Smooth muscle cell (in vitro differentiated cells): ENCODE results near the gene PEPD. TPM values are rescaled to one million over a fixed set of nuclear protein-coding genes. Genes with fewer than 3 reads are reported as not detected.
"Not testable (repeated sequence)": the region's sequence is repeated elsewhere in the genome, so short reads cannot be mapped to it uniquely, and the experiment has no call there.

Experiments used
- DNase-seq: peaks from one replicate; lab custom pipeline; 2025; ENCODE audit not compliant: unreplicated experiment; lab: John Stamatoyannopoulos, UW
- H2AFZ ChIP-seq: fragments of 200-600 bp; sonication (generic); 2 replicates; pipeline ENCODE4 v1.6.0; 2016; ENCODE audit warnings: antibody characterized with exemption, low read depth, mild to moderate bottlenecking
- H3F3A ChIP-seq: fragments of 200-600 bp; sonication (generic); 2 replicates; pipeline ENCODE4 v1.6.0; 2017; ENCODE audit warnings: antibody characterized with exemption, low read depth
- H3K27ac ChIP-seq: fragments of 200-600 bp; sonication (generic); 2 replicates; pipeline ENCODE4 v1.5.1; 2016; ENCODE audit warnings: low read depth, mild to moderate bottlenecking
- H3K27me3 ChIP-seq: fragments of 200-600 bp; sonication (generic); 2 replicates; pipeline ENCODE4 v1.6.1; 2016; ENCODE audit warnings: low read depth, mild to moderate bottlenecking
- H3K36me3 ChIP-seq: fragments of 200-600 bp; sonication (generic); 2 replicates; pipeline ENCODE4 v1.5.1; 2016; ENCODE audit warnings: low read depth
- H3K4me1 ChIP-seq: fragments of 200-600 bp; sonication (generic); 2 replicates; pipeline ENCODE4 v1.5.1; 2016; ENCODE audit warnings: low read depth
- H3K4me2 ChIP-seq: fragments of 200-600 bp; sonication (generic); 2 replicates; pipeline ENCODE4 v1.6.0; 2016; ENCODE audit warnings: mild to moderate bottlenecking
- H3K4me3 ChIP-seq: fragments of 200-600 bp; sonication (generic); 2 replicates; pipeline ENCODE4 v1.5.1; 2016; ENCODE audit warnings: mild to moderate bottlenecking
- H3K79me2 ChIP-seq: fragments of 200-600 bp; sonication (generic); 2 replicates; pipeline ENCODE4 v1.6.0; 2016; ENCODE audit warnings: low read depth, mild to moderate bottlenecking
- H3K9ac ChIP-seq: fragments of 200-600 bp; sonication (generic); 2 replicates; pipeline ENCODE4 v1.6.0; 2016; ENCODE audit warnings: low read depth
- H3K9me3 ChIP-seq: fragments of 200-600 bp; sonication (generic); replicated peaks from 2 replicates; pipeline ENCODE4 v1.5.1; 2016; ENCODE audit warnings: low read depth
- H4K20me1 ChIP-seq: fragments of 200-600 bp; sonication (generic); 2 replicates; pipeline ENCODE4 v1.6.0; 2016; ENCODE audit warnings: low read depth
- WGBS: methylation state at CpG from one replicate; pipeline ENCODE4 v1.1.7; 2016; ENCODE audit warnings: low lambda C conversion rate; 5-methylcytosine and 5-hydroxymethylcytosine counted together
- polyA plus RNA-seq: library from polyadenylated mRNA; unstranded; fragments of >200 nt; fragmentation: Nextera tagmentation; extraction: Ambion mirVana; gene quantifications from 2 replicates; pipeline ENCODE4 v1.2.1, GENCODE V29; 2016
- total RNA-seq: library from RNA; depleted of rRNA; stranded (reverse); fragments of >200 nt; gene quantifications from 2 replicates; pipeline ENCODE4 v1.2.3, GENCODE V29; 2014
- TF ChIP-seq, protein P1 (sequence below): fragments of 200-600 bp; sonication (generic); IDR thresholded peaks from 2 replicates; pipeline ENCODE4 v1.5.1; 2017; ENCODE audit warnings: borderline replicate concordance, mild to moderate bottlenecking, antibody characterized with exemption; ENCODE audit not compliant: insufficient read depth, poor library complexity, severe bottlenecking

The PEPD gene
- total and polyA plus RNA-seq, 2 experiments from 2014 or later = 57.2 to 70.4 TPM

GRCh38 chr19:33564836-33565338 lies 43.3 kb upstream of the PEPD start:
- H3K4me3 ChIP-seq = no peak overlapping the region
- no peak overlapping the region for H3K4me2 ChIP-seq
- 76% methylated on average over 6 of the region's 6 CpGs for WGBS
- H3K27me3 ChIP-seq = no peaks in the 10 kb centered on the region
- H2AFZ ChIP-seq = no peak overlapping the region
- no peaks in the 10 kb centered on the region for H3K36me3 ChIP-seq
- H3K79me2 ChIP-seq = no peaks in the 10 kb centered on the region
- no peak overlapping the region for H3K27ac ChIP-seq
- no peak for DNase-seq
- H3K9me3 ChIP-seq = no peaks in the 10 kb centered on the region
- H3F3A ChIP-seq = no peaks in the 10 kb centered on the region
- no peak overlapping the region for H3K9ac ChIP-seq
- no peaks in the 10 kb centered on the region for H4K20me1 ChIP-seq
- H3K4me1 ChIP-seq = peaks cover 7% of the 10 kb centered on the region
- TF ChIP-seq, protein P1, sequence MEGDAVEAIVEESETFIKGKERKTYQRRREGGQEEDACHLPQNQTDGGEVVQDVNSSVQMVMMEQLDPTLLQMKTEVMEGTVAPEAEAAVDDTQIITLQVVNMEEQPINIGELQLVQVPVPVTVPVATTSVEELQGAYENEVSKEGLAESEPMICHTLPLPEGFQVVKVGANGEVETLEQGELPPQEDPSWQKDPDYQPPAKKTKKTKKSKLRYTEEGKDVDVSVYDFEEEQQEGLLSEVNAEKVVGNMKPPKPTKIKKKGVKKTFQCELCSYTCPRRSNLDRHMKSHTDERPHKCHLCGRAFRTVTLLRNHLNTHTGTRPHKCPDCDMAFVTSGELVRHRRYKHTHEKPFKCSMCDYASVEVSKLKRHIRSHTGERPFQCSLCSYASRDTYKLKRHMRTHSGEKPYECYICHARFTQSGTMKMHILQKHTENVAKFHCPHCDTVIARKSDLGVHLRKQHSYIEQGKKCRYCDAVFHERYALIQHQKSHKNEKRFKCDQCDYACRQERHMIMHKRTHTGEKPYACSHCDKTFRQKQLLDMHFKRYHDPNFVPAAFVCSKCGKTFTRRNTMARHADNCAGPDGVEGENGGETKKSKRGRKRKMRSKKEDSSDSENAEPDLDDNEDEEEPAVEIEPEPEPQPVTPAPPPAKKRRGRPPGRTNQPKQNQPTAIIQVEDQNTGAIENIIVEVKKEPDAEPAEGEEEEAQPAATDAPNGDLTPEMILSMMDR = no peak

- Histone ChIP-seq H3K4me3 (no peak overlapping the region), H3K9me3 (no peaks in the 10 kb centered on the region), H3K9ac (no peak overlapping the region), H2AFZ (no peak overlapping the region), H3K27me3 (no peaks in the 10 kb centered on the region), H4K20me1 (no peaks in the 10 kb centered on the region), H3K36me3 (no peaks in the 10 kb centered on the region), H3K27ac (no peak overlapping the region), H3K4me2 (no peak overlapping the region), H3F3A (no peaks in the 10 kb centered on the region), H3K4me1 (peaks cover 7% of the 10 kb centered on the region), H3K79me2 (no peaks in the 10 kb centered on the region)
- no peak for DNase-seq
- WGBS = 87% methylated on average over 7 of the region's 7 CpGs
- TF ChIP-seq, protein P1 = no peak
Observed at GRCh38 chr19:33562636-33563035, 41.0 kb upstream of the PEPD start.

- H3F3A ChIP-seq, H4K20me1 ChIP-seq: not testable (repeated sequence)
- WGBS = 90% methylated on average over 5 of the region's 5 CpGs
Observed at GRCh38 chr19:33561666-33562065, 40.1 kb upstream of the PEPD start.

DNA sequence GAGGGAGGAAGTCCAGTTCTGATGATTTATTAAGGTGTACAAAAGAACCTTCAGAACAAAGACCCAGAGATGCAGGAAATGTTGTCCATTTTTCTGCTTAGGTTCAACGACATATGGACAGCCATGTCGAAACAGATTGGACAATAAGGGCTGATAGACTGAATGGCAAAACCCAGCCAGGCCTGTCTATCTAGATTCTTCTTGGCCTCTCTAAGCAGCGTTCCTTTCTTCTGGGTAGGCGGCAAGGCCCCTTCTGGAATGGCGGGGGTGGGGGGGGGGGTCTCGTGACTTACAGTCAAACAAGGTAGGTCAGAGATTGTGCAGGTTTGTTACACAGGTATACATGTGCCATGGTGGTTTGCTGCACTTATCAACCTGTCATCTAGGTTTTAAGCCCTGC lies 39.7 kb upstream of the PEPD start:
- TF ChIP-seq, protein P1 = no peak
- H3F3A ChIP-seq = no peaks in the 10 kb centered on the region
- no peak overlapping the region for H3K9ac ChIP-seq
- H3K27me3 ChIP-seq = no peaks in the 10 kb centered on the region
- H3K9me3 ChIP-seq = no peaks in the 10 kb centered on the region
- no peak for DNase-seq
- H3K27ac ChIP-seq = no peak overlapping the region
- H3K4me2 ChIP-seq = no peak overlapping the region
- H2AFZ ChIP-seq = no peak overlapping the region
- H3K79me2 ChIP-seq = no peaks in the 10 kb centered on the region
- no peaks in the 10 kb centered on the region for H3K36me3 ChIP-seq
- WGBS = 74% methylated on average over 6 of the region's 6 CpGs
- no peaks in the 10 kb centered on the region for H4K20me1 ChIP-seq
- H3K4me3 ChIP-seq = no peak overlapping the region
- H3K4me1 ChIP-seq = peaks cover 7% of the 10 kb centered on the region

More at GRCh38 chr19:33561666-33562065, 40.1 kb upstream of the PEPD start:
- not testable (repeated sequence) for H3K36me3 ChIP-seq, H3K4me3 ChIP-seq, H3K9ac ChIP-seq, DNase-seq, H3K9me3 ChIP-seq, H3K27ac ChIP-seq, H3K79me2 ChIP-seq, H2AFZ ChIP-seq, H3K4me2 ChIP-seq, H3K27me3 ChIP-seq, H3K4me1 ChIP-seq
